Keratinocyte (primary cell): ENCODE results near the gene ZFYVE28. TPM values are rescaled to one million over a fixed set of nuclear protein-coding genes. Genes with fewer than 3 reads are reported as not detected.

Source experiments
- DNase-seq: peaks from one replicate; pipeline ENCODE4 v3.0.0-alpha.2; 2011; ENCODE audit warnings: low read depth, missing footprints, low spot score
- FAIRE-seq: peaks from 2 replicates; lab custom pipeline; 2011; peaks lifted over from hg19 to GRCh38; lab: Jason Lieb, UNC
- H2AFZ ChIP-seq: 2 replicates; pipeline ENCODE4 v1.6.0; 2012; ENCODE audit warnings: low read length, control low read depth, inconsistent platforms; ENCODE audit not compliant: control insufficient read depth
- H3K27ac ChIP-seq: 2 replicates; pipeline ENCODE4 v1.5.1; 2011; ENCODE audit warnings: low read length; ENCODE audit not compliant: control insufficient read depth, insufficient read depth
- H3K27me3 ChIP-seq: 3 replicates; pipeline ENCODE4 v1.6.0; 2011; ENCODE audit warnings: low read length; ENCODE audit not compliant: control insufficient read depth, insufficient read depth; ENCODE audit errors: extremely low read depth
- H3K36me3 ChIP-seq, 2 experiments: 2 replicates in 1 of 2; 3 replicates in 1 of 2; pipeline ENCODE4 v1.5.1; 2011; ENCODE audit warnings: low read length in 2 of 2, mild to moderate bottlenecking in 1 of 2; ENCODE audit not compliant: control insufficient read depth in 2 of 2, insufficient read depth in 2 of 2; ENCODE audit errors: extremely low read depth in 1 of 2
- H3K4me1 ChIP-seq: 3 replicates; pipeline ENCODE4 v1.5.1; 2011; ENCODE audit warnings: low read length; ENCODE audit not compliant: control insufficient read depth, insufficient read depth; ENCODE audit errors: extremely low read depth
- H3K4me2 ChIP-seq: 3 replicates; pipeline ENCODE4 v1.6.0; 2011; ENCODE audit warnings: low read depth, low read length; ENCODE audit not compliant: control insufficient read depth, insufficient read depth; ENCODE audit errors: extremely low read depth
- H3K4me3 ChIP-seq, 3 experiments: fragments of 200-600 bp in 1 of 3; sonication (generic) in 1 of 3; 2 replicates in 2 of 3; 3 replicates in 1 of 3; pipeline ENCODE4 v1.5.1; 2011 to 2016; ENCODE audit warnings: low read length in 3 of 3, mild to moderate bottlenecking in 3 of 3, control low read depth in 2 of 3, inconsistent platforms in 1 of 3, low read depth in 1 of 3, mixed read lengths in 1 of 3, mixed run types in 1 of 3, moderate library complexity in 1 of 3; ENCODE audit not compliant: control insufficient read depth in 2 of 3, insufficient read depth in 2 of 3; ENCODE audit errors: extremely low read depth in 1 of 3
- H3K79me2 ChIP-seq: 2 replicates; pipeline ENCODE4 v1.6.0; 2012; ENCODE audit warnings: low read length; ENCODE audit not compliant: control insufficient read depth, insufficient read depth
- H3K9ac ChIP-seq: 3 replicates; pipeline ENCODE4 v1.6.0; 2011; ENCODE audit warnings: low read length; ENCODE audit not compliant: control insufficient read depth, insufficient read depth; ENCODE audit errors: extremely low read depth
- H3K9me1 ChIP-seq: 3 replicates; pipeline ENCODE4 v1.6.0; 2011; ENCODE audit warnings: low read length; ENCODE audit not compliant: control insufficient read depth, insufficient read depth; ENCODE audit errors: extremely low read depth
- H3K9me3 ChIP-seq: 2 replicates; pipeline ENCODE4 v1.5.1; 2012; ENCODE audit warnings: low read depth, low read length; ENCODE audit not compliant: control insufficient read depth
- H4K20me1 ChIP-seq: 3 replicates; pipeline ENCODE4 v1.6.0; 2011; ENCODE audit warnings: low read length; ENCODE audit not compliant: control insufficient read depth, insufficient read depth; ENCODE audit errors: extremely low read depth
- CTCF ChIP-seq, 3 experiments: IDR thresholded peaks in 1 of 3; conservative IDR thresholded peaks in 1 of 3; optimal IDR thresholded peaks in 1 of 3; 2 replicates in 2 of 3; 3 replicates in 1 of 3; pipeline versions ENCODE3 to v1.5.1; 2011; ENCODE audit warnings: low read length in 3 of 3, mild to moderate bottlenecking in 3 of 3, moderate library complexity in 2 of 3, control low read depth in 1 of 3, inconsistent platforms in 1 of 3; ENCODE audit not compliant: insufficient read depth in 2 of 3; ENCODE audit errors: extremely low read depth in 1 of 3
- EZH2 ChIP-seq: IDR thresholded peaks from one replicate; pipeline ENCODE4 v1.6.1; 2012; ENCODE audit warnings: inconsistent platforms, mild to moderate bottlenecking, low read length, moderate library complexity
- dilution Hi-C: fragments of 300-500 bp; cut with MboI; formaldehyde crosslinking; loops from one replicate; pipeline ENCODE4 v1.7.0; 2020; ENCODE audit warnings: low sequenced_read_pairs; ENCODE audit not compliant: extremely low pct_ligation_motif_present
- polyA plus RNA-seq, 5 experiments: library from polyadenylated mRNA; depleted of rRNA in 3 of 5; stranded (reverse) in 3 of 5; stranded (forward) in 1 of 5; unstranded in 1 of 5; fragments of >200 nt; gene quantifications; 1 replicate in 1 of 5; 2 replicates in 3 of 5; 3 replicates in 1 of 5; pipeline versions ENCODE4 v1.2.1 to v1.2.3, GENCODE V29; 2011 to 2012; ENCODE audit warnings: missing spikeins in 2 of 5, low read depth in 1 of 5, low replicate concordance in 1 of 5

The ZFYVE28 gene
- polyA plus RNA-seq, 1 donor (not counting 4 experiments of a cell fraction or from before 2014, with no cell fraction given) = 0.33 TPM

- no peaks in the 10 kb centered on the region for H3K9me3 ChIP-seq
- H2AFZ ChIP-seq = no peak overlapping the region
- no peak for DNase-seq
- dilution Hi-C loops = no loop called here
- no peaks in the 10 kb centered on the region for H3K9me1 ChIP-seq
- TF ChIP-seq EZH2 (no peak), CTCF (optimal IDR thresholded peaks at IDR 0.05 in 1 of 3, IDR thresholded peaks at IDR 0.05 in 1 of 3, conservative IDR thresholded peaks at IDR 0.05 in 1 of 3; ENCODE audit: extremely low read depth in 1 of 3, insufficient read depth in 2 of 3, low read length in 3 of 3) (no peak)
- FAIRE-seq = no peak
- no peak overlapping the region for H3K4me2 ChIP-seq
- no peaks in the 10 kb centered on the region for H3K4me1 ChIP-seq
- H3K36me3 ChIP-seq = no peaks in the 10 kb centered on the region
- no peak overlapping the region for H3K4me3 ChIP-seq
- no peak overlapping the region for H3K9ac ChIP-seq
- no peaks in the 10 kb centered on the region for H4K20me1 ChIP-seq
- no peaks in the 10 kb centered on the region for H3K79me2 ChIP-seq
- H3K27me3 ChIP-seq = peaks cover 9% of the 10 kb centered on the region
- H3K27ac ChIP-seq = no peak overlapping the region
Observed at GRCh38 chr4:2448589-2448988, 30.1 kb upstream of the ZFYVE28 start.

DNA sequence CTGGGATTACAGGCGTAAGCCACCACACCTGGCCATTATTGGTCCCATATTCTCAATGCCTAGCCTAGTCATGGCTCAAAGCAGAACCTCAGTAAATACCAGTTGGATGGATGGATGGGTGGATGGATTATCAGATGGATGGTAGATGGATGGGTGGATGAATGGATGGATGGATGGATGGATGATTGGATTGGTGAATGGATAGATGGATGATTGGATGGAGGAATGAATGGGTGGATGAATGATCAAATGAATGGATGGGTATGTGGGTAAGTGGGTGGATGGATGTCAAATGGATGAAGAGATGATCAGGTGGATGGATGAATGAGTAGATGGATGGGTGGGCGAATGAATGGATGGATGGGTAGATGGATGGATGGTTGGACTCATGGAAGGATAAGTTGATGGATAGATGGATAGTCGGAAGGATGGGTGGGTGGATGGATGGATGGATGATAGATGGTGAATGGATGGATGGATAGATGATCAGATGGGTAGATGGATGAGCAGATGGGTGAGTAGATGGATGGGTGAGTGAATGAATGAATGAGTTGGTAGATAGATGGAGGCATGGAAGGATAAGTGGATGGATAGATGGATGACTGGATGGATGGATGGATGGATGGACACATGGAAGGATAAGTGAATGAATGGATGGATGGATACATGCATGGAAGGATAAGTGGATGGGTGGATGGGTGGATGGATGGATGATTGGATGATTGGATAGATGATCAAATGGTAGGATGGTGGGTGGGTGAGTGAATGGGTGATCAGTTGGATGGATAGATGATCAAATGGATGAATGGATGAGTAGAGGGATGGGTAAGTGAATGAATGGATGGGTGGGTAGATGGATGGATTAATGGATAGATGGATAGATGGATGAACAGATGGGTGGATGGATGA, 28.5 kb upstream of the ZFYVE28 start:
- Histone ChIP-seq H3K36me3 (no peaks in the 10 kb centered on the region), H3K9me1 (no peaks in the 10 kb centered on the region), H3K27me3 (peaks cover 9% of the 10 kb centered on the region), H2AFZ (no peak overlapping the region), H3K27ac (no peak overlapping the region), H4K20me1 (no peaks in the 10 kb centered on the region), H3K4me3 (no peak overlapping the region), H3K79me2 (no peaks in the 10 kb centered on the region), H3K9me3 (no peaks in the 10 kb centered on the region), H3K4me1 (no peaks in the 10 kb centered on the region), H3K9ac (no peak overlapping the region), H3K4me2 (no peak overlapping the region)
- DNase-seq (no peak), FAIRE-seq (no peak)
- dilution Hi-C loops = no loop called here
- TF ChIP-seq CTCF (optimal IDR thresholded peaks at IDR 0.05 in 1 of 3, IDR thresholded peaks at IDR 0.05 in 1 of 3, conservative IDR thresholded peaks at IDR 0.05 in 1 of 3; ENCODE audit: extremely low read depth in 1 of 3, insufficient read depth in 2 of 3, low read length in 3 of 3) (no peak), EZH2 (no peak)
